ENCODE results near the gene NWD2.

- TF ChIP-seq POLR2AphosphoS5 (IDR thresholded peaks at IDR 0.05) (no peak), CTCF (IDR thresholded peaks at IDR 0.05 in 8 of 11, conservative IDR thresholded peaks at IDR 0.05 in 3 of 11) (no peak), POLR2A (IDR thresholded peaks at IDR 0.05) (no peak)
These were observed 225.7 kb downstream of the NWD2 start for GRCh38 chr4:37470245-37470644.

Measured in spleen (tissue), 7 donors.